ENCODE data around the gene SFXN2.
"Not testable (repeated sequence)": the region's sequence is repeated elsewhere in the genome, so short reads cannot be mapped to it uniquely, and the experiment has no call there.

SFXN2 gene

GRCh38 chr10:102758240-102758932 lies 44.0 kb downstream of the SFXN2 start:
- Histone ChIP-seq H3K27me3 (ENCODE audit: control insufficient read depth in 1 of 2, insufficient read depth in 2 of 2, low read length in 2 of 2) (no peaks in the 10 kb centered on the region), H3K9me3 (ENCODE audit: control insufficient read depth in 2 of 2, low read length in 2 of 2) (no peaks in the 10 kb centered on the region), H3K4me1 (ENCODE audit: control insufficient read depth, insufficient read depth, low read length) (peaks cover 10% of the 10 kb centered on the region), H3K9ac (ENCODE audit: low read length in 2 of 2) (peak overlapping the region; percentile 55 to 58), H3K4me3 (ENCODE audit: low read length in 2 of 2) (peak overlapping the region; percentile 22 to 47), H3K36me3 (ENCODE audit: control insufficient read depth in 2 of 2, insufficient read depth in 2 of 2, low read length in 2 of 2) (no peaks in the 10 kb centered on the region), H3K27ac (ENCODE audit: low read length) (peak overlapping the region; percentile 77)

- Histone ChIP-seq H3K9ac (ENCODE audit: low read length in 2 of 2) (peak overlapping the region in 1 of 2 donors; percentile 58), H3K4me3 (ENCODE audit: low read length in 2 of 2) (peak overlapping the region; percentile 22 to 47), H3K4me1 (ENCODE audit: control insufficient read depth, insufficient read depth, low read length) (peaks cover 11% of the 10 kb centered on the region), H3K27ac (ENCODE audit: low read length) (peak overlapping the region; percentile 77)
- not testable (repeated sequence) for H3K36me3 ChIP-seq (ENCODE audit: control insufficient read depth in 2 of 2, insufficient read depth in 2 of 2, low read length in 2 of 2); H3K27me3 ChIP-seq (ENCODE audit: control insufficient read depth in 1 of 2, insufficient read depth in 2 of 2, low read length in 2 of 2); H3K9me3 ChIP-seq (ENCODE audit: control insufficient read depth in 2 of 2, low read length in 2 of 2)
These were observed 44.5 kb downstream of the SFXN2 start for GRCh38 chr10:102758933-102759262.

- Histone ChIP-seq H3K9me3 (ENCODE audit: control insufficient read depth in 2 of 2, low read length in 2 of 2) (no peaks in the 10 kb centered on the region), H3K36me3 (ENCODE audit: control insufficient read depth in 2 of 2, insufficient read depth in 2 of 2, low read length in 2 of 2) (no peaks in the 10 kb centered on the region), H3K4me1 (ENCODE audit: control insufficient read depth, insufficient read depth, low read length) (peaks cover 18% of the 10 kb centered on the region), H3K27me3 (ENCODE audit: control insufficient read depth in 1 of 2, insufficient read depth in 2 of 2, low read length in 2 of 2) (no peaks in the 10 kb centered on the region), H3K4me3 (ENCODE audit: low read length in 2 of 2) (no peak overlapping the region), H3K27ac (ENCODE audit: low read length) (peak overlapping the region; percentile 77), H3K9ac (ENCODE audit: low read length in 2 of 2) (no peak overlapping the region)
These were observed 45.2 kb downstream of the SFXN2 start for GRCh38 chr10:102759497-102760210.

GRCh38 chr10:102761981-102762380 lies 47.5 kb downstream of the SFXN2 start:
- Histone ChIP-seq H3K27ac (ENCODE audit: low read length) (no peak overlapping the region), H3K4me3 (ENCODE audit: low read length in 2 of 2) (no peak overlapping the region), H3K9me3 (ENCODE audit: control insufficient read depth in 2 of 2, low read length in 2 of 2) (no peaks in the 10 kb centered on the region), H3K4me1 (ENCODE audit: control insufficient read depth, insufficient read depth, low read length) (peaks cover 26% of the 10 kb centered on the region), H3K9ac (ENCODE audit: low read length in 2 of 2) (no peak overlapping the region), H3K36me3 (ENCODE audit: control insufficient read depth in 2 of 2, insufficient read depth in 2 of 2, low read length in 2 of 2) (peaks cover 0 to 4% of the 10 kb centered on the region in 2 donors), H3K27me3 (ENCODE audit: control insufficient read depth in 1 of 2, insufficient read depth in 2 of 2, low read length in 2 of 2) (no peaks in the 10 kb centered on the region)

- Histone ChIP-seq H3K36me3 (ENCODE audit: control insufficient read depth in 2 of 2, insufficient read depth in 2 of 2, low read length in 2 of 2) (peaks cover 0 to 4% of the 10 kb centered on the region in 2 donors), H3K9me3 (ENCODE audit: control insufficient read depth in 2 of 2, low read length in 2 of 2) (no peaks in the 10 kb centered on the region), H3K9ac (ENCODE audit: low read length in 2 of 2) (no peak overlapping the region), H3K27ac (ENCODE audit: low read length) (no peak overlapping the region), H3K4me1 (ENCODE audit: control insufficient read depth, insufficient read depth, low read length) (peaks cover 32% of the 10 kb centered on the region), H3K27me3 (ENCODE audit: control insufficient read depth in 1 of 2, insufficient read depth in 2 of 2, low read length in 2 of 2) (no peaks in the 10 kb centered on the region), H3K4me3 (ENCODE audit: low read length in 2 of 2) (no peak overlapping the region)
These were observed 48.1 kb downstream of the SFXN2 start for GRCh38 chr10:102762401-102763015.

- H3K36me3 ChIP-seq (ENCODE audit: control insufficient read depth in 2 of 2, insufficient read depth in 2 of 2, low read length in 2 of 2) = peaks cover 0 to 4% of the 10 kb centered on the region in 2 donors
- no peak overlapping the region for H3K4me3 ChIP-seq (ENCODE audit: low read length in 2 of 2)
- no peak overlapping the region for H3K27ac ChIP-seq (ENCODE audit: low read length)
- H3K9me3 ChIP-seq (ENCODE audit: control insufficient read depth in 2 of 2, low read length in 2 of 2) = no peaks in the 10 kb centered on the region
- peaks cover 34% of the 10 kb centered on the region for H3K4me1 ChIP-seq (ENCODE audit: control insufficient read depth, insufficient read depth, low read length)
- H3K9ac ChIP-seq (ENCODE audit: low read length in 2 of 2) = no peak overlapping the region
- no peaks in the 10 kb centered on the region for H3K27me3 ChIP-seq (ENCODE audit: control insufficient read depth in 1 of 2, insufficient read depth in 2 of 2, low read length in 2 of 2)
These were observed 48.7 kb downstream of the SFXN2 start for GRCh38 chr10:102763037-102763607.

- peaks cover 28% of the 10 kb centered on the region for H3K4me1 ChIP-seq (ENCODE audit: control insufficient read depth, insufficient read depth, low read length)
- no peaks in the 10 kb centered on the region for H3K9me3 ChIP-seq (ENCODE audit: control insufficient read depth in 2 of 2, low read length in 2 of 2)
- no peaks in the 10 kb centered on the region for H3K27me3 ChIP-seq (ENCODE audit: control insufficient read depth in 1 of 2, insufficient read depth in 2 of 2, low read length in 2 of 2)
- peak overlapping the region; percentile 24 for H3K27ac ChIP-seq (ENCODE audit: low read length)
- H3K9ac ChIP-seq (ENCODE audit: low read length in 2 of 2) = no peak overlapping the region
- no peak overlapping the region for H3K4me3 ChIP-seq (ENCODE audit: low read length in 2 of 2)
- peaks cover 0 to 4% of the 10 kb centered on the region in 2 donors for H3K36me3 ChIP-seq (ENCODE audit: control insufficient read depth in 2 of 2, insufficient read depth in 2 of 2, low read length in 2 of 2)
These were observed 50.2 kb downstream of the SFXN2 start for GRCh38 chr10:102764470-102765161.

GRCh38 chr10:102765336-102765735 lies 50.9 kb downstream of the SFXN2 start:
- H3K27ac ChIP-seq (ENCODE audit: low read length) = peak overlapping the region; percentile 0
- H3K4me1 ChIP-seq (ENCODE audit: control insufficient read depth, insufficient read depth, low read length) = peaks cover 31% of the 10 kb centered on the region

GRCh38 chr10:102767428-102768160 lies 53.2 kb downstream of the SFXN2 start:
- Histone ChIP-seq H3K27ac (ENCODE audit: low read length) (no peak overlapping the region), H3K27me3 (ENCODE audit: control insufficient read depth in 1 of 2, insufficient read depth in 2 of 2, low read length in 2 of 2) (no peaks in the 10 kb centered on the region), H3K4me1 (ENCODE audit: control insufficient read depth, insufficient read depth, low read length) (peaks cover 38% of the 10 kb centered on the region), H3K4me3 (ENCODE audit: low read length in 2 of 2) (no peak overlapping the region), H3K9ac (ENCODE audit: low read length in 2 of 2) (no peak overlapping the region), H3K9me3 (ENCODE audit: control insufficient read depth in 2 of 2, low read length in 2 of 2) (no peaks in the 10 kb centered on the region), H3K36me3 (ENCODE audit: control insufficient read depth in 2 of 2, insufficient read depth in 2 of 2, low read length in 2 of 2) (peaks cover 0 to 4% of the 10 kb centered on the region in 2 donors)

More at GRCh38 chr10:102765336-102765735, 50.9 kb downstream of the SFXN2 start:
- Histone ChIP-seq H3K9me3 (ENCODE audit: control insufficient read depth in 2 of 2, low read length in 2 of 2) (no peaks in the 10 kb centered on the region), H3K4me3 (ENCODE audit: low read length in 2 of 2) (no peak overlapping the region), H3K27me3 (ENCODE audit: control insufficient read depth in 1 of 2, insufficient read depth in 2 of 2, low read length in 2 of 2) (no peaks in the 10 kb centered on the region), H3K9ac (ENCODE audit: low read length in 2 of 2) (no peak overlapping the region), H3K36me3 (ENCODE audit: control insufficient read depth in 2 of 2, insufficient read depth in 2 of 2, low read length in 2 of 2) (peaks cover 0 to 4% of the 10 kb centered on the region in 2 donors)

Measured in stomach smooth muscle (tissue), 2 donors.